Measurements from ENCODE around the gene COLEC11.

COLEC11 gene

GRCh38 chr2:3675687-3676086 lies 80.8 kb downstream of the COLEC11 start:
- no peak for DNase-seq (ENCODE audit: low spot score)

- no peak for DNase-seq (ENCODE audit: low spot score)
Observed at GRCh38 chr2:3677436-3677835, 82.5 kb downstream of the COLEC11 start.

GRCh38 chr2:3678212-3678611 lies 83.3 kb downstream of the COLEC11 start:
- DNase-seq (ENCODE audit: low spot score): no peak

GRCh38 chr2:3679180-3679579 lies 84.3 kb downstream of the COLEC11 start:
- no peak for DNase-seq (ENCODE audit: low spot score)

- no peak for DNase-seq (ENCODE audit: low spot score)
Observed at GRCh38 chr2:3679616-3680393, 84.9 kb downstream of the COLEC11 start.

GRCh38 chr2:3680548-3681345 lies 85.8 kb downstream of the COLEC11 start:
- no peak for DNase-seq (ENCODE audit: low spot score)

GRCh38 chr2:3681625-3682024 lies 86.7 kb downstream of the COLEC11 start:
- DNase-seq (ENCODE audit: low spot score): no peak

GRCh38 chr2:3682811-3683210 lies 87.9 kb downstream of the COLEC11 start:
- DNase-seq (ENCODE audit: low spot score): no peak

GRCh38 chr2:3683748-3684454 lies 89.0 kb downstream of the COLEC11 start:
- no peak for DNase-seq (ENCODE audit: low spot score)

GRCh38 chr2:3689998-3690748 lies 95.3 kb downstream of the COLEC11 start:
- no peak for DNase-seq (ENCODE audit: low spot score)

GRCh38 chr2:3692375-3692774 lies 97.5 kb downstream of the COLEC11 start:
- peak; percentile 21 for DNase-seq (ENCODE audit: low spot score)
